ENCODE results near the gene MAN1B1.

The MAN1B1 gene

DNA sequence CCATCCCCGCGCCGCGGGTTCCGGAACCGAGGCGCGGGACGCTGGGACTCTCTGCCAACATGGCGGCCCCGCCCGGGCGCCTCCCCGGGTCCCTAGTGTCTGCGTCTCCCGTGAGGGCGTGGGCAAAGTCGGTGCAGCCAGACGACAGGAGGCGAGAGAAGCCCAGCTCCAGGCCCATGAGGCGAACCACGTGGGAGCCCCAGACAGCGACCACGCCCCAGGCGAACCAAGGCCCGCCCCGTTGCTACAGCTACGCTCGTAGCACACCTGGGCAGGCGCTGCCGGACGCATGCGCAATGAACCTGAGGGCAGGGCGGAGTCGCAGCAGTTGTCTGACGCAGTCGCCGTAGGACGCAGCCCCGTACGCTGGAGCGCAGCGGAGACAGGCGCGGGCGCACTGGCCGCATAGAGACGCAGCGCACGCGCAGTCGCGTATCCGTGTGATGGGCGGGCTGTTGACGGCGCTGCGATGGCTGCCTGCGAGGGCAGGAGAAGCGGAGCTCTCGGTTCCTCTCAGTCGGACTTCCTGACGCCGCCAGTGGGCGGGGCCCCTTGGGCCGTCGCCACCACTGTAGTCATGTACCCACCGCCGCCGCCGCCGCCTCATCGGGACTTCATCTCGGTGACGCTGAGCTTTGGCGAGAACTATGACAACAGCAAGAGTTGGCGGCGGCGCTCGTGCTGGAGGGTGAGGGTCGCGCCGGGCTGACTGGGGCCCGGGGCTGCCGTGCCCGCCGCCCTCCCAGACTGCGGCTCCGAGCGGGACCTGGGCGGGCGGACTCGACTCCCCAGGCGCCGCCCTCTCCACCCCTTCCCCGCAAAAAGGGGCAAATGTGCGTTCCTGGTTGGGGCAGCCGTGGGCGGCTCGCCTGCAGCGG, at the start of gene MAN1B1:
MAN1B1 (plus strand) TSS at position 455 of the 878 bp plus-strand sequence; CDS start at position 470, 15 bp downstream.
- peak; percentile 99 for DNase-seq

DNA sequence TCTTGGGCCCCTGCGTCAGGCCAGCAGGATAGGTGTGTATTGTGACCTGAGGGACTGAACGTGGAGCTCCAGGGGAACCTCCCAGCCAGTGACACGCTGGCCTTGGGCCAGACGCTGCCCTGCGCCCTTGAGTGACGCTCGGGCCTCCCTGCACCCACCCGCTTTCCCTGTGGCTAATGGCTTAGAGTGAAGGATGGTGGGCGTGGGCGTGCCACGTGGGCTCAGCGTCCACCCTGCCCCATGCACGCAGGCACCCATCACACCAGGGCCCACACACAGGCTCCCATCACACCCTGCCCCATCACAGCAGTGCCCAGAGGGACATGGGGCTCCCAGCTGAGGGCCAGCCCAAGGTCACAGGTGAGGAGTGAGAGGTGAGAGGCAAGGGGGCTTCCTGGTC, 49.8 kb upstream of the MAN1B1 start:
- DNase-seq = no peak

DNA sequence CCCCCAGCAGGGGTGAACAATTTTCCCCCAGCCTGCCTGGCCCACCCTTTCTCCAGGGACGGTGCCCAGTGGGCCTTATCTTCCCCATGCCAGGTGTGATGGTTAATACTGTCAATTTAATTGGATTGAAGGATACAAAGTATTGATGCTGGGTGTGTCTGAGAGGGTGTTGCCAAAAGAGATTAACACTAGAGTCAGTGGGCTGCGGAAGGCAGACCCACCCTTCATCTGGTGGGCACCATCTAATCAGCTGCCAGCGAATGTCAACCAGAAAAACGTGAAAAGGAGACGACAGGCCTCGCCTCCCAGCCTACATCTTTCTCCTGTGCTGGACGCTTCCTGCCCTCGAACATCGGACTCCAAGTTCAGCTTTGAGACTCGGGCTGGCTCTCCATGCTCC, 49.3 kb upstream of the MAN1B1 start:
- no peak for DNase-seq

DNA sequence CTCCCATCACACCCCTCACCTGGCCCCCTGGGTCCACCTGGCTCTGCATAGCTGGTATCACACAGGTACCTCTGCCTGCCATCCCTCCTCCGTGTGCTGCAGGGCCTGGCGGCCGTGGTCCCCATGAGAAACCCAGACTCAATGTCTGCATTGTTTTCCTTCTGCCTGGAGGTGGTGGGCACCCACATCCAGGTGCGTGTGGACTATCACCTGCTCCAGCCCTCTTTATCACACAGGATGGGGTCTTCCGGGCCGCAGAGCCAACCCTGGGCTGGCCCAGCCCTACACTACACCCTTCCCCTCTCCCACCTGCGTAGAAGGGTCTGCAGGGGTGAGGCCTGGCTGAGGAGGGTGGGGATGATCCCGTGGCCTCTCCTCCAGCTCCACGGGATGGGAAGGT, 47.9 kb upstream of the MAN1B1 start:
- no peak for DNase-seq

DNA sequence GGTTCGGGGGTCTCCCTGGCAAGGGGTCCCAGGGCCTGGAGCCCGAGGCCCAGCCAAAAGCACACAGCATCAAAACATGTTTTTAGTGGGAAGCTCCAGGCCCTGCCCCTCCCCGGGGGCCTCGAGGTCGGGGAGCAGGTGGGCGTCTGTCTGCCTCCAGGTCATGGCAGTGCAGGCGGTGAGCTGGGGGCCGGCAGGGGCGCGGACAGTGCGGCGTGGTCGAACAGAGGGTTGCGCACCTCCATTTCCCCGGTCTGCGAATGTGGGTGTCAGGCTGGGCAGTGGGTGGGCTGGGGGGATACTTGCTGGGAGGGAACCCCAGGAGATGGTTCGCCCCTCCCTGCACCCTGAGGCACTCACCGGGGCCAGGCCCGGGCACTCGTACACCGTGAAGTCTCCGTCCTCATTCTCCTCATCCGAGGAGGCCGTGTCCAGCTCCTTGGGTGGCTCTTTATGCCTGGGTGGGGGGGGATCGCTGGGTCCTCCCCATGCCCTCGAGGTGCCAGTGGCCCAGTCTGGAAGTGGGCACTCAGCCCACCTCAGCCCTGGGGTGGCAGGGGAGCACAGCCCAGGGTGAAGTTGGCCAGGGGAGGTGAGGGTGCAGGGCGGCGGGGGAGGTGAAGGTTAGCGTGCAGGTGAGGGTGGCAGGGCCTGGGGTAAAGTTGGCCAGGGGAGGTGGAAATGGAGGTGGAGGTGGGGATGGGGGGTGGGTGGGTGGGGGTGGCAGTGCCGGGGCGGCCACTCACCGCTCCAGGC, 47.0 kb upstream of the MAN1B1 start:
- DNase-seq = no peak

DNA sequence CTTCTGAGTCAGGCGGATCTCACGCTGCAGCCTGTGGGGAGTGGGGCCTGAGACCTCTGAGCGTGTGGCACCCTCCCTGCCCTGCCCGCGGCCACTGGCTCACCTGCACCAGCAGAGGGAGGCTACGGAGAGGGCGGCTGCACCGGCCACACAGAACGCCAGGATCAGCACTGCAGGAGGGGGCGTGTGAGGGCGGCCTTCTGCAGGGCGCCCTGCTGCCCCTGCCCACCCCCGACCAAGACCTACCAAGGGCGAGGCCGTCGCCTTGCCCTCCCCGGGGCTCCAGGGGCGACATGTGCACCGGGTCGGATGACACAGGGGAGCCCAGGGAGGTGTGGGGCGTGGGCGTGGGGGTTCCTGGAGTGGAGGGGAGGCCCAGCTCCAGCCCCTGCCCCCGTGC, 46.2 kb upstream of the MAN1B1 start:
- no peak for DNase-seq

DNA sequence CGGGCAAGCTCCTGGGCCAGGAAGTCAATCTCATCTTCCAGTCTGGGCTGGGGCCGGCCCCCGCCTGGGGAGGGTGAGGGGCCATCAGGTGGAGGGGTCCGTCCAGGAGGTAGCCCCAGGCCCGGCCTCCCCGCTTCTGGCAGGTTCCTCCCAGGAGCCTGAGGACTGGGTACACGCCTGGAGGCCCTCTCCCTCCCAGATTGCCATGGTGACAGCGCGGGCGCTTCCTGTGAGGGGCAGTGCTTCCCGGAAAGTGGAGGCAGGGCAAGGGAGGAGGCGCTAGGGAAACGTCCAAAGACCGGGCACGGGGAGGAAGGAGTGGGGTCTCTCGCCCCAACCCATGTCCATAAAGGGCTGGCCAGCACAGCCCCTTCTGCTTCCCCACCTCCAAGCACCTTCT, 45.7 kb upstream of the MAN1B1 start:
- DNase-seq = no peak

DNA sequence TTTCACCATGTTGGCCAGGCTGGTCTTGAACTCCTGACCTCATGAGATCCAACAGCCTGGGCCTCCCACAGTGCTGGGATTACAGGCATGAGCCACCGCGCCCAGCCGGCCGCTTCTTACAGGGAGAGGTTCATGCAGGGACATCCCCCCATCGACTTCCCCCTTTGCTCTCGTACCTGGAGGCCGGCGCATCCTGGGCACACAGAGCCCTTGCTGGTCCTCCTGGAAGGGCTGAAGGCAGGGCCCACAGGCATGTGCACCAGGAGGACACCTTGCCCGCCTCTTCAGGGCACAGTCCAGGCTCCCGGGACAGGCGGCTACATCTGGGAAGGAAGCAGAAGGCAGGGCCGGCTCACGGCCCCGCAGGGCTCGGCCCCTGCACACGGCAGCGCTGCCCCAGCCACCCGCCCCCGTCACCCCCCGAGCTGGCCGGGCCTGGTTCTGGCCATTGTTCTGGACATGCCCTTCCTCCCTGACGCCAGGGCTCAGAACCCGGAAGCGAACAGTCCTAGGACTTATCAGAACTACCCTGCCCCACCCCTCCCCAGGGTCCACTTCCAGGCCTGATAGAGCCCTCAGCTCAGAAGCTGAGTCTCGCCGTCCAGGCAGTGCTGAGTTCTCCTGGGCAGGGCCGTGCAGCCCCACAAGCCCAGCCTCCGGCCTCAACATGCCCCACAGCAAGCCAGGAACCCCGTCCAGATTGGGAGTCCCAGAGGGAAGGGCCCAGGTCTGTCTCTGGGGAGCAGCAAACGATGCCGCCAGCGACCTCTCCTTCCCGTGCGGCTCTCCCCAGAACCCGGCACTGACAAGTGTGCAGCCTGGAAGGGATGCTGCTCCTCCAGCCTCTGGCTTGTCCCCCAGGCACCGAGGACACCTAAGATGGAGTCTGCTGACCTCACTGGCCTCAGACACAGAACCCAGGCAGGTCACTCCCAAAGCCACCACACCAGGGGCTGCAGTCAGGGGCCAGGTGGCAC, 43.7 kb upstream of the MAN1B1 start:
- DNase-seq = no peak

DNA sequence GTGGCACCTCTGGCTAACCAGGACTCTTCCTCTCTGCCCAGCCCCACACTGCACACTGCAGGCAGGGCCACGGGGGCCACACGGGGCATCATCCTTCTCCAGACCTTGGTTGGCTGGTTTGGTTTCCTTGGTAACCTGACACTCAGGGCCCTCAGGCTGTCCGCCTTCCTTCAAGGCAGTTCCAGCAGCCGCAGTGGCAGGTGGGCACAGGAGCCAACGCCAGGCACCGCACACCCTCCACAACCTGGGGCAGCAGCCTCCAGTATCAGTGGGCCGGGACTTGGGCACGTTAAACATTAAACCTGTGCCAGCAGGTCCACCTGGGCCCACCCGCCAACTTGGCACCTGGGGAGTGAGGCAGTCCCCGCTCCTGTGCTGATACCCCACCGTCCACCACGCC, 42.7 kb upstream of the MAN1B1 start:
- no peak for DNase-seq

DNA sequence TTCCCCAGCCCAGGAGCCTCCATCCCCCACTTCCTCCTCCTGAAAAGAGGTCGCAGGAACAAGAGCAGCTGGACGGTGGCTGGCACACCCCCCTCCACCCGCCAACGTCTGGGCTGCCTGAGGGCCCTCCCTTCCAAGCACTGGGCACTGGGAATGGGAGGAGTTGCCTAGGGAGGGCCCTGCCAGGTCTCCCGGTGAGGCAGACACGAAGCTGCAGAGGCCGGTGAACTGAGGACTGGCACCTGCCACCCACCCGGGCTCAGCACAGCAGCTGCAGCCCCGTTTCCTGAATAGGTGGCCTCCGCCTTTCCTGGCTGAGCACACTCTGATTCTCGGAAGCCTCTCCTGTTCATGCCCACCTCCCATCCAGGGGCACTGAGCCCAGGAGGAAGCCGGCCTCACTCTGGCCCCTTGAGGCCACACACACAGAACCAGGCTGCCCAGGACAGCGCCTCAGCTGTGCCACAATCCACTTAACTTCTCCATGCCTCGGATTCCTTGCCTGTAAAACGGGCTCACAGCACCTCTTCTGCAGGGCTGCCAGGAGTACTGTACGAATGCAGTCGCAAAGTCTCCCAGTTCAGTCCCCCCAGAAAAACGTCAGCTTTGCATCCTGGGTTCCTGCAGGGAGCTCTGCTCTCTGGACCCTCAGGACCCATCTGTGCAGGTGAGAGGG, 42.1 kb upstream of the MAN1B1 start:
- no peak for DNase-seq

DNA sequence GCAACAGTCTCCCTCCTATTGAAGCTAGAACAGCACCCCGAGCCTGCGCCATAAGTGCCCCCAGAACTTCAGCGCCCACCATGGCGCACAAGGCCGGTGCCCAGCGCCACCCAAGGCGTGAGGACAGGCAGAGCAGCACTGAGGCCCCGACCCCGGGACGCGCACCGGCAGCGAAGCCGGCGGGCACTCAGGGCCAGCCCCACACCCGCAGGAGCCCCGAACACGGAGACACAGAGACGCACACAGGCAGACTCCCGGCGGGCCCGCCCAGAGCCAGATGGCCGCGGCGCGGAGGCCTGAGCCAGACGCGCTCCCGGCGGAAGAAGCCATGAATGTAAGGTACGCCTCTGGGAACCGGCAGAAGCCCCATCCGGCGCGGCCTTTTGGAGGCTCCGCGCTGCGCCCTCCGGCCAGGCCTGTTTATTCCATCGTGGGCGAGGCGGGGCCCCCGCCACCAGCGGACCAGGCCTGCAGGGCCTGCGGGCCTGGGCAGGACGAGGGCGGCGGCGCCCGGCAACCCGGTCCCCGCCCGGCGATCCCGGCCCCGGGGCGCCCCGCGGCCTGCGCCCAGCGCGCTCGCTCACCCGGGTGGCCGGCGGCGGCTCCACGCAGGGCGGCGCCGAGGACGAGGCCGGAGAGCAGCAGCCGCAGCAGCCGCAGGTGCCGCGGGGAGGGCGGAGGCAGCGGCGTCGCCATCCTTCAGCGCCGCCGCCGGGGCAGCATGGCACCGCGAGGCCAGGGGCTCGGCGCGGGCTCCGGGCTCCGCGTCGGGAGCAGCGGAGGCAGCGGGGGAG, 41.3 kb upstream of the MAN1B1 start:
- no peak for DNase-seq

DNA sequence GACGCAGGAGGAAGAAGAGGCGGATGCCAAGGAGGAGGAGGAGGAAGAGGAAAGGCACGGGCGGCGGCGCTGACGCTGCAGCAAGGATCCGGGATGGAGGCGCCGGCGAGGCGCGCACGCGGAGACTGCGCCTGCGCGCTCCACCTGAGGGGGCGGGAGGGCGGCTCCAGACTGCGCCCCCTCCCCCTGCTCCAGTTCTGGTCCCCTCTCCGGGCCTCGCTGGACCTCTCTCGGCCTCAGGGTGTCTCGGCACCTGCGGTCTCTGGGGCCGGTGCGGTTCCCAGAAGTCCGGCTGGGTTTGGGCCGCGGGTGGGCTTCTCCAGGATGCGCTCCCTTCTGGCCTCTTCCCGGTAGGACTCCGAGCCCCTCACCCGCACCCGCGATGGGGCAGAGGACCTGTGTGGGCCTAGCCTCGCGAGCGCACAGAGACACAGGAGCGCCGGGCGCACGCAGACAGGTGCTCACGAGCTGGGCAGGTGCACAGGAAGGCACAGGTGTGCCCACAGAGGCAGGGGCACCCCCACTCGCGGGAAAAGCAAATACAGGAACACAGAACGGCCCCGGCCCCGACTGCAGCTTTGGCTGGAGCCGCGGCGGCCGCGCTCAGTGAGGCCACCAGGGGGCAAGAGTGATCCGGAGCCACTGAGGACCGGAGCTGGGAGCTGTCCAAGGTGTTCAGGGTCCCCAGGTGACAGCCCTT, 40.5 kb upstream of the MAN1B1 start, which contains the start of gene NPDC1:
NPDC1 (minus strand) TSS at position 90 of the 700 bp plus-strand sequence. CDS start 188 bp downstream, outside the sequence.
- peak; percentile 82 for DNase-seq

DNA sequence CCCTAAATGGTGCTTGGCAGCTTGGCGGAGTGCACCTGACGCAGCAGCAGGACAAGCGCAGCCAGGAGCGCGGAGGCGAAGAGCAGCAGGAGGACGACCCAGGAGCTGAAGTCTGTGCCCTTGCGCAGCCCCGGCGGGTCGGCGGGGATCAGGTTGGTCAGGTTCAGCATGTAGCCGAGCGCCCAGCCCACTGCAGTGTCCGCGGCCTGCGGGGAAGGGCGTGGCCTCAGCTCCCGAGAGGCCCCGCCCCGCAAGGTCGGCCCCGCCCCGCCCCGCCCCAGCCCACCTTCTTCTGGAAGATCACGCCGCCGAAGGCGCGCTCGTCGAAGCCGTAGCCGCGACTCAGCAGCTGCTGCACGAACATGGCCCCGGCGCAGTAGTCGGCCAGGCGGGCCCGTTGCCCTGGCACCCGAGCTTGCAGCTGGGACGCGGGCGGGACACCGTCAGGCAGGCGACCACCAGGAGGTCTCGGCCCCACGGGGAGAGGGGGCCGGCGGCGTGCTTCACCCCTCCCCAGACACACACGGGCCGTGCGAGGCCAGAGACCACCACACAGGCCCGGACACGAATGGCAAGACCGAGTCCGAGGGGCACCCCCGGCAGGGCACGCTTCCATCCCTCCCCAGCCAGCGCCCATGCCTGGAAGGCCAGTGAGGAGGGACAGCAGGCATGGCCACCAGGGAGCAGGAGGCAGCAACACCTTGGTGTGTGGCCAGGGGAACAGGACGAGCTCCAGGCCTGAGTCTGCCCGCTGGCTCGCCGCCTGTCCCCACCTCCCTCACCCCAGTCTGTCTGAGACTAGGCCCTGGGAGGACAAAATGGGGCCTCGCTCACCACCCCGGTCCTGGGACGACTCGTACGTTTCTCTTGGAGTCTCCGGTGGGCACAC, 37.9 kb upstream of the MAN1B1 start:
- DNase-seq = no peak

DNA sequence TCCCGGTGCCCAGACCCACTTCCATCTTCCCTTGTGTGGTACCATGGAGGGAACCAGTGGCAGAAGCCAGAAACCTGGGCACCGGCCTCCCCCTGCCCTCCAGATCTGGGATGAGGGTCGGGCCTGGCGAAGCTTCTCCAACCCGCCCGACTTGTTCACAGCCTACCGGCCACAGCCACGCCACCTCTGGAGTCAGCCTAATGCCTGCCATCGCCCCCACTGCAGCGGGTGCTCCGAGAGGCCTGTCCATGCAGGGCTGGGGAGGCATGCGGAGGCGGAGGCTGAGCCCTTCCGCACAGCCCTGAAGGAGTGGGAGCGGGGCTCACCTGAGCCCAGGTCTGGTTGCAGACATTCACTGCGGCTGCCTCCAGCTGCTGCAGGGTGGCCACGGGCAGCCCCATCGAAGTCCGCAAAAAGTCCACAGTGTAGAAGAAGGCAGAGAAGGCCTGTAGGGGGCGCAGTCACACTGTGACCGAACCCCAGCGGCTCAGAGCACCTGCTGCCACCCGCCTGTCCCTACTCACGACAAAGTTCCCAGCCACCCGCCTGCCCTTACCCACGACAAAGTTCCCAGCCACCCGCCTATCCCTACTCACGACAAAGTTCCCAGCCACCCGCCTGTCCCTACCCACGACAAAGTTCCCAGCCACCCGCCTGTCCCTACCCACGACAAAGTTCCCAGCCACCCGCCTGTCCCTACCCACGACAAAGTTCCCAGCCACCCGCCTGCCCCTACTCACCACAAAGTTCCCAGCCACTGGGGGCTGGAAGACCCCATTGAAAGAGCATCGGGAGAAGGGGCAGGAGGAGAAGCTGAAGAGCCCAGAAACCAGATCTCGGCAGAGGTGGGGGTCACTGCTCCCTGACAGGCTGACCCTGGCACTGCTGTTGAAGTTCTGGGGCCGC, 37.0 kb upstream of the MAN1B1 start:
- peak; percentile 67 for DNase-seq

DNA sequence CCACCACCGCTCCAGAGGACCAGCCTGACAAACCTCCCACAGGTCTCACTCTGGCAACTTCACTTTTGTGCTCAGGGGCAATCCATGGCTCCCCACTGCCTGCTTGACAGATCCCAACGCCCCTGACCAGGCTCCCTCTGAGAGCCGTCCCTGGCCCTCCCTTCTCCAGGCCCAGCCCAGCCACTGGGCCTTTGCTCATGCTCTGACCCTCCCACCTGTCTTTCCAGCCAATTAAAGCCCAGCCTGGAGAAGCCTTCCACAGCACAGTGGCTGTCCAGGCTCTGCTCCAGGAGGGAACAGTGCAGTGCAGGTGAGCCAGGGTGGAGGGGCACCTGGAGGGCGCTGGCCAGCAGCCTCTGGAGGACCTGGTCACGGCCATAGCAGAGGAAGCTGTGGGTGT, 36.2 kb upstream of the MAN1B1 start:
- no peak for DNase-seq

DNA sequence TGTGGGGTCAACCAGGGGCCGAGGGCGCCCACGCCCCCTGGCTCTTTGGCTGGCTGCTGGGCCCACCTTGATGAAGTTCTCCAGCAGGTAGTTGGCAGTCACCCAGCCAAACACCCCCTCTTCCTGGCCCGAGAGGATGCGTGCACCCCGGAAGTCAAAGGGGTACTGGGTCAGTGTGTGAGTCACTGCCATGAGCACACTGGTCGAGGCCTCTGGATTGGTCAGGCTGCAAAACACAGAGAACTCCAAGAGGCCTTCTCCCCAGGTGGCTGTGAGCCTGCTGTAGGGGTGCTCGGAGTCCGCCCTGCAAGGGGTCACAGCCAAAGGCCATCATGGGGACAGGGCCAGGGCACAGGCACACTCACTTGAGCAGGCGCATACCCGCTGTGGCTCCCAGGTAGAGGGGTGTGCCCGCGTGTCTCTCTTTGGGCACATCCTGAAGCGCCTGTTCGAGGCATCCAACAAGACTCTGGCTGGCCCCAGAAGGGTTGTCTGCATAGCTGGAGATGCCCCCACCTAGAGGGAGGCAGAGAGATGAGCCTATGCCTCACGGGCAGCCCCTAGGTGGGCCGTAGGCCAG, 35.5 kb upstream of the MAN1B1 start:
- no peak for DNase-seq

DNA sequence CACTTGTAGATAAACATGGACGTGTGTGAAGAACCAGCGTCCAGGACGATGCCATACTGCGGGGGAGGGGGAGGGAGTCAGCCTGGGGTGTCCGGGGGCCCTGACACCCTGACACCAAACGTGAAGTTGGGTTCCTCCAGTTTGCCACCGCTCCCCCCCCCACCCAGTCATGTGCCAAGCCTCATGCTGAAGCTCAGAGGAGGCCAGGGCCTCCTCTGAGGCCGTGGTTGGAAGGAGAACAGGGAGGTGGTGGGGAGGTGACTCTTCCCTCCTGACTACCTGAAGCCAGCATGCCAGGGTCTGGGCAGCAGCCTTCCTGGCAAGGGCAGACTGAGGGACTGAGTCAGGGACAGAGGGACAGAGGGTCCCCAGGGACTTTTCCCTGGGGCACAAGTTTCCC, 34.5 kb upstream of the MAN1B1 start:
- DNase-seq = no peak

Measured in activated CD4-positive, CD25-positive, alpha-beta regulatory T cell treated with anti-CD3 and anti-CD28 coated beads, Interleukin-2, amount 50 U/mL, for 72 hours (primary cell).